Skeletal muscle satellite cell (primary cell): ENCODE data around the gene PPP1R10.

Experiments
- H3K27me3 ChIP-seq: 2 replicates; pipeline ENCODE4 v1.7.0; 2013; ENCODE audit warnings: low read length; ENCODE audit not compliant: control insufficient read depth, insufficient read depth
- H3K36me3 ChIP-seq: 2 replicates; pipeline ENCODE4 v1.7.0; 2013; ENCODE audit warnings: mild to moderate bottlenecking, control low read depth, low read length; ENCODE audit not compliant: insufficient read depth
- H3K4me1 ChIP-seq: 2 replicates; pipeline ENCODE4 v1.7.0; 2013; ENCODE audit warnings: low read length; ENCODE audit not compliant: control insufficient read depth, insufficient read depth
- H3K4me2 ChIP-seq: 2 replicates; pipeline ENCODE4 v1.7.0; 2013; ENCODE audit warnings: mild to moderate bottlenecking, low read length
- H3K4me3 ChIP-seq: 2 replicates; pipeline ENCODE4 v1.7.0; 2013; ENCODE audit warnings: low read length
- H3K9ac ChIP-seq: 2 replicates; pipeline ENCODE4 v1.7.0; 2013; ENCODE audit warnings: mild to moderate bottlenecking, low read depth, low read length, moderate library complexity
- H3K9me3 ChIP-seq: replicated peaks from 2 replicates; pipeline ENCODE4 v1.7.0; 2013; ENCODE audit warnings: mild to moderate bottlenecking, control low read depth, low read length

Gene PPP1R10

GRCh38 chr6:30565772-30566171 lies 51.3 kb downstream of the PPP1R10 start:
- Histone ChIP-seq H3K36me3 (peaks cover 16% of the 10 kb centered on the region), H3K4me2 (no peak overlapping the region), H3K27me3 (no peaks in the 10 kb centered on the region), H3K9ac (no peak overlapping the region), H3K9me3 (no peaks in the 10 kb centered on the region), H3K4me3 (no peak overlapping the region), H3K4me1 (peaks cover 6% of the 10 kb centered on the region)

- Histone ChIP-seq H3K27me3 (no peaks in the 10 kb centered on the region), H3K36me3 (peaks cover 16% of the 10 kb centered on the region), H3K4me2 (no peak overlapping the region), H3K4me3 (no peak overlapping the region), H3K4me1 (no peaks in the 10 kb centered on the region), H3K9ac (no peak overlapping the region), H3K9me3 (no peaks in the 10 kb centered on the region)
These were observed 52.9 kb downstream of the PPP1R10 start for GRCh38 chr6:30564114-30564513.

GRCh38 chr6:30562470-30563425 lies 54.3 kb downstream of the PPP1R10 start:
- Histone ChIP-seq H3K9me3 (no peaks in the 10 kb centered on the region), H3K36me3 (peaks cover 16% of the 10 kb centered on the region), H3K4me3 (no peak overlapping the region)

GRCh38 chr6:30560930-30561329 lies 56.1 kb downstream of the PPP1R10 start:
- H3K9me3 ChIP-seq: no peaks in the 10 kb centered on the region
- H3K4me1 ChIP-seq: peaks cover 10% of the 10 kb centered on the region

More at GRCh38 chr6:30562470-30563425, 54.3 kb downstream of the PPP1R10 start:
- Histone ChIP-seq H3K27me3 (no peaks in the 10 kb centered on the region), H3K9ac (no peak overlapping the region), H3K4me2 (no peak overlapping the region), H3K4me1 (peaks cover 9% of the 10 kb centered on the region)

DNA sequence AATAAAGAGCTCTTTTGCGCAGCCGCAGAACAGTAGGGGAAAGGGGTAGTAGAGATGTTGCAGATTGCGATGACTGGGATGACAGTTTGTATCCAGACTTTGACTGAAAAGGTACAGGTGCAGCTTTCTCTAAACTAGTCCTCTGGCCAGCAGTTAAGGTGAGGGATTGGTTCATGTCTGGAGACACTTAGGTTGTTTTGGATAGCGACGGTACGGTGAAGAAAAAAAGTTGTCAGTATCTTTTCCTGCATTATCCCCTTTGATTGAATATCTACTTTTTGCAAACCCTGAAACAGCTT lies 59.4 kb downstream of the PPP1R10 start:
- Histone ChIP-seq H3K36me3 (peaks cover 27% of the 10 kb centered on the region), H3K9me3 (no peaks in the 10 kb centered on the region), H3K9ac (peak overlapping the region; percentile 93), H3K4me2 (peak overlapping the region; percentile 100), H3K27me3 (no peaks in the 10 kb centered on the region), H3K4me1 (peaks cover 17% of the 10 kb centered on the region), H3K4me3 (peak overlapping the region; percentile 95)

More at GRCh38 chr6:30560930-30561329, 56.1 kb downstream of the PPP1R10 start:
- H3K9ac ChIP-seq: no peak overlapping the region
- no peak overlapping the region for H3K4me3 ChIP-seq
- no peaks in the 10 kb centered on the region for H3K27me3 ChIP-seq
- H3K4me2 ChIP-seq: no peak overlapping the region
- H3K36me3 ChIP-seq: peaks cover 16% of the 10 kb centered on the region

DNA sequence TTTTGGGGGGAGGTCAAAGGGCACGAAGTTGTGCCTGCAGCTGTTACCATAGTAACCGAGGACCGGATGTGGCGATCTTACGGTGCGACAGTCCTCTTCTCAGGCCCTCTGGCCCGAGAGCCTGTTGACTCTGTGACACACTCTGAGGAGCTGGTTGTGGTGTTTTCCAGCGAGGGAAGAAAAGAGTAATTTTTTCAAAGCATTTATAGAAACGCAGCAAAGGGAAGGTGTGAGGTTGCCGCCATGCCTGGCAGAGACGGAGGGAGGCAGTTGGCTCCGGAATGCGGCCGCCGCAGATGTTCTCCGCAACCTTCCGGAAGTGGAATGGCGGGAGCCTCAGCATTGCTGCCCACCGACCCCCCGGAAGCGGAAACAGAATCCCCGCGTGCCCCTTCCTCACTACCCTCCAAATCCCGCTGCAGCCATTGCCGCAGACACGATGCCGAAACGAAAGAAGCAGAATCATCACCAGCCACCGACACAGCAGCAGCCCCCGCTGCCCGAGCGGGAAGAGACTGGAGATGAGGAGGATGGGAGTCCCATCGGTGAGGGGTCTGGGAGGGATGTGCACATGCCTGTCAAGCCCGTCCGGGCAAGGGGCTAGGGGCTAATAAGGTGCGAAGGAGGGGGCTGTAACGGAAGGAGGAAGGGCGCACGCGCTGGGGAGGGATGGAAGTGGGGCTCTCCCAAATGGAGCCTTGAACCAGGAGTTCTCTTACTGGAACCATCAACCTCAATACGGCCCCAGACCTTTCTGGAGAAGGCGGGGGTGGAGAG lies 59.9 kb downstream of the PPP1R10 start, which contains the start of gene PRR3:
TSS of gene PRR3 (plus strand) at position 390 of the 777 bp plus-strand sequence. CDS start at position 440, 50 bp downstream.
- Histone ChIP-seq H3K9ac (peak within 1 kb of the TSS; percentile 93), H3K27me3 (no peaks in the 10 kb centered on the region), H3K4me2 (peak within 1 kb of the TSS; percentile 100)

DNA sequence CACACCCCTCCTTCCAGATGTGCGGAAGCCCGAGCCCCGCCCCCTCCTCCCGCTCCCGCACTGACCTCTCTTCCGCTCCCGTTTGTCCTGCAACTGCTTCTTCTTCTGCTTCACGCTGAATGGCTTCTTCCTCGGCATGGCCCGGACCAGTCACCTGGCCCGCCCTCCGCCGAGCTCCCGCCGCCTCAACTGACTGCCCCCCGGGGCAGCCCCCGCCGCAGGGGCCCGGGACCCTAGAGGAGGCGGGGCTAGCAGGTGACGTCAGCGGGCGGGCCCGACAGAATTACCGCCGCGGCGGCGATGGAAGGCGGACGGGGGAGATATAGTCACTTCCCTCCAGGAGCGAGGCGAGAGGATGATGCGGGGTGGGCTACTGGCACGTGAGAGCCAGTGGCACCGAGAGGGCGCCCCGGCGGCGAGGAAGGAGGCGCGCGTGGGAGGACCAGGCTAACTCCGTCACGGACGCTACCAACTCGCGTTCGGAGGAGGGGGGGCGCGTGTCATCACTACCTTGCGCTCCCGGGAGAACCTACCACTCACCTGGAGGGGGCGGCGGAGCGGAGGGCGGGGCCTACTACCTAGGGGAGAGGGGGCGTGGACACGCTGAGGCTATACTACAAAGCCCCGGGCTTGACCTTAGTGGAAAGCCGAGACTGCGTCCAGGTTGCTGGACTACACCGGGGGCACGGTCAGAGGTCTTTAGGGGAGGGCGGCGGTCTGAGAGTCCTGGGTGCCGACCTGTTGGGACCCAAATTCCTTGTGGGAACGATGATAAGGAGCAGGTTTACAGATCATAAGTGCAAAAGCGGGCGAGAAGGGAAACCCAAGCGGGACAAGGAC lies 60.8 kb downstream of the PPP1R10 start, which contains the start of gene GNL1:
TSS of gene GNL1 (minus strand) at position 424 of the 840 bp plus-strand sequence. CDS start at position 138, 286 bp downstream.
- peaks cover 30% of the 10 kb centered on the region for H3K36me3 ChIP-seq

More for the DNA sequence above, 59.9 kb downstream of the PPP1R10 start, which contains the start of gene PRR3:
- H3K36me3 ChIP-seq: peaks cover 27% of the 10 kb centered on the region
- H3K4me1 ChIP-seq: peaks cover 17% of the 10 kb centered on the region
- no peaks in the 10 kb centered on the region for H3K9me3 ChIP-seq
- peak within 1 kb of the TSS; percentile 95 for H3K4me3 ChIP-seq

DNA sequence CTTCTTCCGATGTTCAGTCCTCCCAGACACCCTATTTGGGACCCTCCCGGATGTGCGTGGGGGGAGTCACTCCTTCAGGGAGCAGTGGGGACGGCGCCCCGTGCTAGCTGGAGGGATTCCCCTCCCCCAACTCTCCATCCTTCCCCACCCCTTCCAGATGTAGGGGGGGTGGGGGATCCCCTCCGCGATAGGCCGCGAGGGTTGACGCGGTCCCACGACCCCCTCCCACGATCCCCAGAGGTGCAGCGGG lies 61.3 kb downstream of the PPP1R10 start:
- Histone ChIP-seq H3K9ac (peak overlapping the region; percentile 93), H3K4me1 (peaks cover 17% of the 10 kb centered on the region), H3K4me2 (peak overlapping the region; percentile 100), H3K27me3 (no peaks in the 10 kb centered on the region), H3K36me3 (peaks cover 34% of the 10 kb centered on the region), H3K9me3 (no peaks in the 10 kb centered on the region), H3K4me3 (peak overlapping the region; percentile 95)

More for the DNA sequence above, 60.8 kb downstream of the PPP1R10 start, which contains the start of gene GNL1:
- H3K9ac ChIP-seq: peak within 1 kb of the TSS; percentile 93
- H3K9me3 ChIP-seq: no peaks in the 10 kb centered on the region
- H3K4me2 ChIP-seq: peak within 1 kb of the TSS; percentile 100
- H3K27me3 ChIP-seq: no peaks in the 10 kb centered on the region
- peak within 1 kb of the TSS; percentile 95 for H3K4me3 ChIP-seq
- H3K4me1 ChIP-seq: peaks cover 17% of the 10 kb centered on the region

DNA sequence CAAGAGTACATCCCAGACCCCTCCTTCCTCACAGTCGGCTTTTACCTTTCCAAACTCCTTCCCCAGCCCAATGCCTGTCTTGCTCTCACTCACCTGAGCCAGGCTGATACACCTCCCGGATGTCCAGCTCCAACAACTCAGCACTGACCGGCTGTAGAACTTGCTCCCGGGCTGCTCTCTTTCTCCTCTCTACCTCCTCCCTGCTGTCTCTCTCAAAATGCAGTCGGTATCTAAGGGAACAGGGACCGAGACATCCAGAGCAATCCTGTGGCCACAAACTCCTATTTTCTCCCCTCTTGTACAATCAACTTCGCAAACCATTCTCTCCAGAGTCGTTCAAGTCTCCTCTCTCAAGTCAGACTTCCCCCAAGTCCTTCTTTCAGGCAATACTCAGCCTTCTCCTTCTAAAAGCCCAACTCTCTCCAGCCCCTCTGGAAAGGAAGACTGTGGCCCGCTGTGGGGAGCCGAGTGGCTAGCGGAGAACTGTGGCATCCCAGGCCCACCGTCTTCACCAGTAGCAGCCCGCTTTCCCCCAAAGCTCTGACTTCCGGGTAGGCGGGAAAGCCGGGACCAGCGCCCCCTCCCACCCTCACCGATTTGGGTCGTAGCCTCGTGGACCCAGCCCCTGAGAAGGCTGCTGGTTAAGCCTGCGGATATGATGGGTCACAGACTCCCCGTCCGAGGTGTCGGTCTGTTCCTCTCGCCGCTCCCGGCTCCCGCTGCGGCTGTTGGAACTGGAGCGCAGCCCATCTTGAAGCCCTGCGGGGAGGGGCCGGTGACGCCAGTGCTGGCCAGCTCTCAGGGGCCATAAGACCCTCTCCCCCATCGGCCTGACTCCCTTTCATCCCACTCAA lies 61.9 kb downstream of the PPP1R10 start:
- H3K9ac ChIP-seq: peak overlapping the region; percentile 93
- no peaks in the 10 kb centered on the region for H3K27me3 ChIP-seq
- H3K4me1 ChIP-seq: peaks cover 17% of the 10 kb centered on the region
- peak overlapping the region; percentile 100 for H3K4me2 ChIP-seq
- H3K36me3 ChIP-seq: peaks cover 39% of the 10 kb centered on the region
- H3K9me3 ChIP-seq: no peaks in the 10 kb centered on the region
- peak overlapping the region; percentile 95 for H3K4me3 ChIP-seq

DNA sequence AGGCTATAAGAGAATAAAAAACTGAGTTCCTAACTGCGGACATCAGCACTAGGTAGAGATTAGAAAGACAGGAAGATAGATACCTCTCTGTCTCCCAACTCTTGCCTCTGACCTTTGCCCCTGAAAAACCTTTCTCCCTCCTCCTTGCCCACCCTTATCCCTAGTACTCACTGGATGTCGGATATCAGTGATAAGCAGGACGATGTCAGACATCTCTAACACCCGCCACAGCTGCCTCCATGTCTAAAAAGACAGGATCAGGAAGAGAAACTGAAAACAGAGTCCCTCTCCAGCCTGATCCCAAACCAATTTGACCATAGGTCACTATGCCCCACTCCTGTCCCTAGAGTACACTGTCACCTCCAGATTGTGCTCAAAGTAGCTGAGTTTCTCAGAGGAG lies 62.6 kb downstream of the PPP1R10 start:
- Histone ChIP-seq H3K9ac (peak overlapping the region; percentile 93), H3K36me3 (peaks cover 41% of the 10 kb centered on the region), H3K9me3 (no peaks in the 10 kb centered on the region), H3K4me2 (peak overlapping the region; percentile 100), H3K4me1 (peaks cover 17% of the 10 kb centered on the region), H3K27me3 (no peaks in the 10 kb centered on the region), H3K4me3 (no peak overlapping the region)
